Activated CD8-positive, alpha-beta memory T cell treated with anti-CD3 and anti-CD28 coated beads, Interleukin-2, amount 50 U/mL, for 48 hours (primary cell): ENCODE measurements around the gene KIRREL1.
A peak's percentile ranks its signal among the peaks of the same experiment; 100 is the strongest.

Source experiments
- DNase-seq: peaks from one replicate; pipeline ENCODE4 v3.0.0-alpha.2; 2020

KIRREL1 gene

DNA sequence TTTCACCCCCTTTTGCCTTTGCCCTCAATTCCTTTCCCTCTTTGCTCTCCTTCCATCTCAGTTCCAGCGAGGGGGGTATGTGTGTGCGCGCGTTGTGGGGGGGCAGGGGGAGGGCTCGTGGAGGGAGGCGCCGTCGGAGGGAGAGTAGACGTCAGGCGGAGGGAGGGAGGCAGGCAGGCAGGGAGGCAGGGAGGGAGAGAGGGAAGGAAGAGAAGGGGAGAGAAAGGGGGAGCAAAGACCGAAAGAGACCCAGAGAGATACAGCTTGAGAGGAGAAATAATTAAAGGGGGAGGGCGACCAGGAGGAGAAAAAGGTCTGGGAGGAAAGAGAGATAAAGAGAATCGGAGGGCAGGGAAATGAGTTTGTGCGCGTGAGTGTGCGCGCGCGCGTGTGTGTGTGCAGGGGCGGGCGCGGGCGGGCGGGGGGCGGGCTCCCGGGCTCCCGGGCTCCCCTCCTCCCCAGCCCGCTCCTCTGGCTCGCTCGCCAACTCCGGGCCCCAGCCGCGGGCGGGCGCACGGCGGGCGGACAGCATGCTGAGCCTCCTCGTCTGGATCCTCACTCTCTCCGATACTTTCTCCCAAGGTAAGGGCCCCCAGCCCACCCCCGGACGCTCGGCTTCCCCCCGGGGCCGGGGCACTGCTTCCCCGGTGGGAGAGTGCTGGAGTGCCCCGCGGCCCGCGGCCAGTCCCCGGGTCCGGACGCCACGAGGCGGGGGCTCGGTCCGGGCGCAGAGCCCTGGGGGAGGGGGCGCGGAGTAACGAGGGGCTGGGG is at the start of gene KIRREL1:
Gene KIRREL1 (plus strand): TSS at position 499 of the 771 bp plus-strand sequence. CDS start 32 bp downstream, at position 531.
- no peak for DNase-seq

DNA sequence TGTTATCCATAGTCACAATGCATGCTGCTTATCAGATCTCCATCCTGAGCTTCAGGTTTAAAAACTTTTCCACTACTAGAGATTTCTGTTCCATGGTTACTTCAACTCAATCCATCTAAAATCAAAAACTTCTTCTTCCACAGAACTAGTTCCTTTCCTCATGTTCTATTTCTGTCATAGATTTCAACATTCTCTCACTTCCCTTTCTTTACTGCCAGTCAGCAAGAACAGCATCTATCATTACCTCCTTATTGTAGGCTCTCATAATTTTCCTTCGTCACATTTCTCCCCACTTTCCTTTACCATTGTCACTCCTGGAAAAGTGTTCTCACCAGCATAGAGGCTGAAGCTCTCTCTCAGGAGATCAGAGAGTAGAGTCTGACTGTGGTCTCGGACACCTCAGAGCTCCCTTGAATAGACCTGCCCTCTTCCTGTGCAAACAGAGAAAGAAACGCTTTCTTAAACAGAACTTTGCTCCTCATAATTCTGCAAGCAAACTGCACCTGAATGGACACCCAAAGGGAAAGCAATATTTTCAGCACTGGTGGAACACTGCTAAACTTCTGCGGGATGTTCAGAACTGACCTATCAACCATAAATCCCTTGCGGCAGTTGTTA is 48.7 kb upstream of the KIRREL1 start:
- no peak for DNase-seq

- DNase-seq, result no peak
Measured at GRCh38 chr1:157948312-157949073, 45.0 kb upstream of the KIRREL1 start.

- DNase-seq, result no peak
Measured at GRCh38 chr1:157949074-157949354, 44.4 kb upstream of the KIRREL1 start.

- DNase-seq, result no peak
Measured at GRCh38 chr1:157951230-157951629, 42.2 kb upstream of the KIRREL1 start.

DNA sequence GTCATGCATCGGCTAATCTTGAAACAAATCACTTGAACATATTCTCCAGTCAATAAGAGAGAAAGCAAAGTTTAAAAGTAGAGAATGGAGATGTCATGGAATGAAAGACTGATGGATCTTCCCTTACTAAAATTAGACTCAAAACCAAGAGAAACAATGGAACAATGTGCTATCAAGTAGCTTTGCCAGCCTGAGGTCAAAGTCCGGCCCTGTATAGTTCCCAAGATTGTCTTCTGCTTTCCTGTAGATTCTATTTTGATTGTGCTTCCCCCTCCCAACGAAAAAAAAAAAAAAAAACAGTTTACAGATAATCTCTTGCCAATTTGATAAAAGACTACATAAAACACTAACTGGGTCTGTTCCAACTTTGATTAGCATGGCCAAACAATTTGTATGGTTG is 40.8 kb upstream of the KIRREL1 start:
- DNase-seq, result no peak

- DNase-seq, result no peak
Measured at GRCh38 chr1:157955221-157955620, 38.2 kb upstream of the KIRREL1 start.

DNA sequence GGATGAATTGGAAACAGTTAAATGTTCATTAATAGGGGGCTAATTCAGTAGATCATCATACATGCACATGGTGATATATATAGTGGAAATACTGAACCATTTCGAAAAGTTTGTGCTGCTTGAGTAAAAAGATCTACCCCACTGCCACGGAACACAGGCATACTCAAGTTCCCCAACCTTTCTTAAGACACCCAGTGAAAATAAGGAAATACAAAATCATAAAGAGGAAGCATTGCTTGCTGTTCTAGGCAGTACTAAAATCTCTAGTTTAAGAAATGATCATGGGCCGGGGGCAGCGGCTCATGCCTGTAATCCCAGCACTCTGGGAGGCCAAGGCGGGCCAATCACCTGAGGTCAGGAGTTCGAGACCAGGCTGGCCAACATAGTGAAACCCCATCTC is 37.6 kb upstream of the KIRREL1 start:
- DNase-seq, result no peak

GRCh38 chr1:157956732-157957131 is 36.7 kb upstream of the KIRREL1 start:
- DNase-seq, result no peak

DNA sequence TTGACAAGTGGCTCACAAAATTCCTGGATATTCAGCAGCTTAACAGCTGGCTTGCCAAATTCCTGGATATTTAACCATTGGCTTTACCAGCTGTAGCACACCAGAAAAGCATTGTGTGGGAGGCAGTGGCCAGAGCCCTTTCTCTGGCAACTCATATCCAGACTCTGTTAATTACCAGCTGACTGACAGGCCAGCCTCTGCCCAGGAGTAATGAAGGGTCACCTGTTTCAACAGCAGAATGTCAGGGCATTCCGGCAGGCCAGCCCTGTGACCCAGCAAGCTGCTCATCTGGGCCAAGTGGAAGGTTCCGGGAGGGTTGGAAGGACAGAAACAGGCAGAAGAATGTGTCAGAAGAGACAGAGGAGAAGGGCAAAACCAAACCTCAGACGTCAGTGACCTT is 35.2 kb upstream of the KIRREL1 start:
- DNase-seq, result no peak

GRCh38 chr1:157959750-157960149 is 33.7 kb upstream of the KIRREL1 start:
- DNase-seq, result no peak

DNA sequence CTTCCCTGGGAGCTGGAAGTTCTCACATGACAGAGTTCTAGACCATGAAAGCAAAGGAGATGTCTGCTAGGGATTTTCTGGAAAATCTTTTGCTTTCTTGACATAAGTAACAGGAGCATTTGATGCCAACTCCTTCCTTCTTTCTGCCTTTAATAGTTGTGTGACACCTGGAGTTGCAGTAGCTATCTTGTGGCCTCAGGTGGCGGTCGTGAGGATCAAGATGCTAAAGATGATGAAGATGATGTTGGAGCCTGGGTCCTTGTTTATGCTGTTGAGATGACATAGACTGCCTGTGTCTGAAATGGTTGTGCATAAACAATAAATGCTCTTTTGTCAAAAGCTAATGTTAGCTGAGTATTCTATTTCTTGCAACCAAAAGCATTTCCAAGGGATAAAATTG is 32.7 kb upstream of the KIRREL1 start:
- no peak for DNase-seq

GRCh38 chr1:157961805-157962762 is 31.4 kb upstream of the KIRREL1 start:
- no peak for DNase-seq

- DNase-seq, result peak; percentile 81
Measured at GRCh38 chr1:157963713-157964112, 29.7 kb upstream of the KIRREL1 start.

DNA sequence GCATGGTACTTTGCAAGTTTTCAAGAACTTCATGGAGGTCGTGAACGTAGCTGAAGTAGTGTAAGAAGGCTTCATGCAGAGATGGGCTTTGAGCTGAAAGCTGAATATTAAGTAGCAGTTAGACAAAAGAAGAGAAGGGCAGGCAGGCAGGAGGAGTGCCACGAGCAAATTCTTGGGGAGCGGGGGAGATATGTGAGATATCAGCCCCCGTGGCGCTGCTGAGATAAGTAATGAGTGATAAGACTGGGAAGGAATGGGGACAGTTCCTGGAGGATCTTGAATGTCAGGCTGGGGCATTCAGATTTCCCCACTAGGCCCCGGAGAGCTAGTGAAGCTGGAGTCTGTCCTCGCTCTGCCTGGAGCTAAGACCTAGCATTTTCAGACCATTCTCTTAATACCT is 27.9 kb upstream of the KIRREL1 start:
- no peak for DNase-seq

- no peak for DNase-seq
Measured at GRCh38 chr1:157966031-157966537, 27.4 kb upstream of the KIRREL1 start.

- DNase-seq, result no peak
Measured at GRCh38 chr1:157967205-157967604, 26.2 kb upstream of the KIRREL1 start.

GRCh38 chr1:157968508-157968907 is 24.9 kb upstream of the KIRREL1 start:
- DNase-seq, result no peak

- no peak for DNase-seq
Measured at GRCh38 chr1:157968946-157969345, 24.5 kb upstream of the KIRREL1 start.

- DNase-seq, result no peak
Measured at GRCh38 chr1:157969697-157970485, 23.6 kb upstream of the KIRREL1 start.

GRCh38 chr1:157971769-157972168 is 21.7 kb upstream of the KIRREL1 start:
- no peak for DNase-seq
